Pancreas (tissue), 10 donors: ENCODE results near the gene PSMD2. TPM values are rescaled to one million over a fixed set of nuclear protein-coding genes. Genes with fewer than 3 reads are reported as not detected.

Experiments
- ATAC-seq, 4 donors: fragments of 200-7000 bp; cut with Tn5 transposase; one replicate each; pipeline versions ENCODE4 v1.8.0 to v1.9.1; 2020; ENCODE audit warnings: mild to moderate bottlenecking in 4 of 4, moderate library complexity in 4 of 4
- DNase-seq, 6 donors: peaks; one replicate each; pipeline ENCODE4 v3.0.0-alpha.2; 2020
- FAIRE-seq: peaks from 2 replicates; lab custom pipeline; 2012; peaks lifted over from hg19 to GRCh38; lab: Jason Lieb, UNC
- H3K27ac ChIP-seq, 4 donors: fragments of 200-600 bp; sonication (generic); 1 replicate in 3 of 4; 2 replicates in 1 of 4; pipeline versions ENCODE4 v1.5.0 to v1.8.0; 2020
- H3K27me3 ChIP-seq, 4 donors: fragments of 200-600 bp; one replicate each; pipeline ENCODE4 v1.8.0; 2021
- H3K36me3 ChIP-seq, 3 donors: fragments of 200-600 bp; sonication (generic) in 1 of 3; one replicate each; pipeline versions ENCODE4 v1.5.0 to v1.8.0; 2020 to 2021
- H3K4me1 ChIP-seq, 3 donors: fragments of 200-600 bp; one replicate each; pipeline ENCODE4 v1.8.0; 2021
- H3K4me3 ChIP-seq, 4 donors: fragments of 200-600 bp; sonication (generic) in 2 of 4; one replicate each; pipeline versions ENCODE4 v1.5.0 to v1.8.0; 2020 to 2021
- H3K9me3 ChIP-seq, 4 donors: fragments of 200-600 bp; one replicate each; pipeline ENCODE4 v1.8.0; 2021
- CTCF ChIP-seq, 4 donors: fragments of 200-600 bp; sonication (generic) in 3 of 4; IDR thresholded peaks; one replicate each; pipeline versions ENCODE4 v1.5.0 to v1.8.0; 2021; ENCODE audit warnings: antibody characterized with exemption in 4 of 4
- WGBS, 2 donors: extraction: QIAGEN DNeasy Blood & Tissue Kit; methylation state at CpG; one replicate each; pipeline ENCODE4 v1.1.7; 2013; 5-methylcytosine and 5-hydroxymethylcytosine counted together
- intact Hi-C, 3 donors: fragments of 100-400 bp; cut with DNase I; formaldehyde crosslinking; loops; one replicate each; pipeline versions ENCODE4 v1.11.1 to v1.14.2; 2022
- polyA plus RNA-seq, 2 donors: library from polyadenylated mRNA; stranded (reverse); fragments of 200-250 nt; gene quantifications; one replicate each; pipeline ENCODE4 v1.2.3, GENCODE V29; 2013
- total RNA-seq, 6 donors: library from RNA; stranded (reverse); fragmentation: NEBNext Ultra II Directional in 4 of 6; extraction: Animal tissue kit (Norgen Biotek cat#: 25700) in 4 of 6; gene quantifications; one replicate each; pipeline versions ENCODE4 v1.2.1 to v1.2.4, GENCODE V29; 2021 to 2023
- donor health status: healthy with polysubstance abuse.
- donor health status: DM: no; HTN: no; CAD: no; lungs with moderate emphysema.
- donor health status: DM: no; HTN: no; CAD: no.
- donor health status: control.
- donor health status: control.
- donor health status: Bipolar disorder and iron deficiency.
- donor health status: DM: yes; HTN: yes; CAD: no.
- donor health status: DM: no; HTN: no; CAD: no.
- donor health status: DM: no; HTN: no; CAD: no.
- donor health status: DM: yes; HTN: yes; CAD: no.

Gene PSMD2
- total RNA-seq (10 to 100 TPM; 38.4 to 89.6 (median 54.1) TPM), polyA plus RNA-seq (10 to 100 TPM; 39.1 to 78.7 TPM)

DNA sequence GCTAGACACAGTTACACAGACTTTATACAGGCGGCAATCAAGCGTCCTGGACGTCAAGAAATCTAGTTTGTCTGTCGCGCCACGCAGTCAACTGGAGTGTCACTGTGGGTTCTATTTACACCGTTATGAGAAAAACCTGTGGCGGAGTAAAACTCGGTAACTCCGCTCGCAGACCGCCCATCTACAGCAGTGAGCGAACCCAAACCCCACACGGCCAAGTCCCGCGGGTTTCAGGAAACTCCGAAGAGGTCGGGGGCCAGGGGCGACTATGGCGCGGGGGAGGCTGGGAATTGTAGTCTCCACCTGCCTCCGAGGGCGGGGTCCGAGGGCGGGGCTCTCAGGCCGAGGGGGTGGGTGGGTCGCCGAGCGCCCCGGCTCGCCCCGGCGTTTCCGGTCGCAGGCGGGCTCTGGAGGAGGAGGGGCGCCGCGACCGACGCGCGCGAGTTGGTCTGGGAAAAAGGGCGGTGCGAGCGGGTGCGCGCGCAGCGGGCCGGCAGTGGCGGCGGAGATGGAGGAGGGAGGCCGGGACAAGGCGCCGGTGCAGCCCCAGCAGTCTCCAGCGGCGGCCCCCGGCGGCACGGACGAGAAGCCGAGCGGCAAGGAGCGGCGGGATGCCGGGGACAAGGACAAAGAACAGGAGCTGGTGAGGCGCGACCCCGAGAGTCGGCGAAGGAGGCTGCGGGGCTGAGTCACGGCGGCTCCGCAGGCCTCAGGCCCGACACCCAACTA lies at the start of gene PSMD2:
Gene PSMD2, plus strand, starts transcription at position 483 of the 729 bp plus-strand sequence. Its CDS starts 26 bp downstream, at position 509.
- H3K27ac ChIP-seq: peak within 1 kb of the TSS; percentile 72 to 86 (median 79)
- FAIRE-seq: no peak
- H3K4me1 ChIP-seq: peaks cover 8 to 18% (median 10%) of the 10 kb centered on the region in 3 donors
- H3K9me3 ChIP-seq: no peaks in the 10 kb centered on the region
- peak; percentile 98 to 99 (median 98) for DNase-seq
- no peak for TF ChIP-seq CTCF (IDR thresholded peaks at IDR 0.05)
- intact Hi-C loops: no loop called here
- ATAC-seq: peak; percentile 95 to 98 (median 96)
- H3K36me3 ChIP-seq: peaks cover 0 to 36% (median 29%) of the 10 kb centered on the region in 3 donors
- 0 to 1% methylated on average over 69 to 78 of the region's 78 CpGs for WGBS, 2 donors
- no peaks in the 10 kb centered on the region for H3K27me3 ChIP-seq
- peak within 1 kb of the TSS; percentile 82 to 92 (median 84) for H3K4me3 ChIP-seq

GRCh38 chr3:184249412-184250166 lies 49.5 kb upstream of the PSMD2 start, which contains the start of gene EEF1AKMT4:
EEF1AKMT4 (plus strand) TSS chr3:184249672; CDS start chr3:184249695, 23 bp downstream.
- Histone ChIP-seq H3K36me3 (peaks cover 0 to 9% (median 0%) of the 10 kb centered on the region in 3 donors), H3K27ac (peak within 1 kb of the TSS; percentile 61 to 84 (median 78)), H3K9me3 (no peaks in the 10 kb centered on the region), H3K27me3 (no peaks in the 10 kb centered on the region), H3K4me3 (peak within 1 kb of the TSS; percentile 61 to 91 (median 76)), H3K4me1 (peaks cover 3 to 14% (median 4%) of the 10 kb centered on the region in 3 donors)
- FAIRE-seq: no peak
- intact Hi-C loops: loop anchor here in 1 of 3 donors (5.0 to 10.0 kb wide), 3 partner anchors 55 to 355 kb away; no protein-coding TSS in a partner anchor
- peak; percentile 95 to 99 (median 96) for ATAC-seq
- DNase-seq: peak; percentile 93 to 99 (median 98)
- WGBS, 2 donors: 0% methylated on average over 53 to 54 of the region's 54 CpGs
- TF ChIP-seq CTCF (IDR thresholded peaks at IDR 0.05): peak; percentile 18 to 66 (median 45)

GRCh38 chr3:184250167-184250828 lies 48.7 kb upstream of the PSMD2 start:
- peak overlapping the region; percentile 61 to 91 (median 76) for H3K4me3 ChIP-seq
- no peaks in the 10 kb centered on the region for H3K27me3 ChIP-seq
- H3K36me3 ChIP-seq: peaks cover 0 to 3% (median 0%) of the 10 kb centered on the region in 3 donors
- 12% methylated on average over 20 of the region's 20 CpGs for WGBS, 2 donors
- TF ChIP-seq CTCF (IDR thresholded peaks at IDR 0.05): peak; percentile 90 to 94 (median 92)
- intact Hi-C loops: no loop called here
- FAIRE-seq: no peak
- DNase-seq: peak; percentile 84 to 92 (median 91)
- peak overlapping the region; percentile 61 to 84 (median 78) for H3K27ac ChIP-seq
- no peaks in the 10 kb centered on the region for H3K9me3 ChIP-seq
- ATAC-seq: peak; percentile 71 to 90 (median 79)
- H3K4me1 ChIP-seq: peaks cover 3 to 14% (median 4%) of the 10 kb centered on the region in 3 donors

GRCh38 chr3:184255291-184256039 lies 43.6 kb upstream of the PSMD2 start:
- FAIRE-seq (no peak), DNase-seq (peak in 1 of 6 donors; percentile 15), ATAC-seq (no peak)
- no peak overlapping the region for H3K27ac ChIP-seq
- intact Hi-C loops: no loop called here
- H3K4me3 ChIP-seq: no peak overlapping the region
- H3K4me1 ChIP-seq: peaks cover 0 to 3% (median 2%) of the 10 kb centered on the region in 3 donors
- 93 to 94% methylated on average over 3 of the region's 3 CpGs for WGBS, 2 donors
- no peak for TF ChIP-seq CTCF (IDR thresholded peaks at IDR 0.05)
- H3K36me3 ChIP-seq: no peaks in the 10 kb centered on the region
- H3K27me3 ChIP-seq: no peaks in the 10 kb centered on the region
- H3K9me3 ChIP-seq: no peaks in the 10 kb centered on the region
